Ovary (tissue), 3 donors: ENCODE data around the gene NEBL.

Experiments
- EP300 ChIP-seq: sonication (generic); formaldehyde crosslinking; IDR thresholded peaks from one replicate; pipeline ENCODE4 v1.6.1; 2017; ENCODE audit warnings: antibody characterized with exemption
- POLR2A ChIP-seq: fragments of 450-650 bp; IDR thresholded peaks from one replicate; pipeline ENCODE4 v1.6.1; 2017; ENCODE audit warnings: antibody characterized with exemption, mild to moderate bottlenecking, moderate library complexity
- TF ChIP-seq, protein P1 (sequence below), 3 donors: fragments of 450-650 bp in 2 of 3; fragments of 200-600 bp in 1 of 3; IDR thresholded peaks; one replicate each; pipeline versions ENCODE4 v1.5.1 to v1.8.0; 2016 to 2022; ENCODE audit warnings: antibody characterized with exemption in 3 of 3, mild to moderate bottlenecking in 1 of 3
- donor health status: DM: no; HTN: no; CAD: no.

- TF ChIP-seq POLR2A, result no peak
- TF ChIP-seq, protein P1, sequence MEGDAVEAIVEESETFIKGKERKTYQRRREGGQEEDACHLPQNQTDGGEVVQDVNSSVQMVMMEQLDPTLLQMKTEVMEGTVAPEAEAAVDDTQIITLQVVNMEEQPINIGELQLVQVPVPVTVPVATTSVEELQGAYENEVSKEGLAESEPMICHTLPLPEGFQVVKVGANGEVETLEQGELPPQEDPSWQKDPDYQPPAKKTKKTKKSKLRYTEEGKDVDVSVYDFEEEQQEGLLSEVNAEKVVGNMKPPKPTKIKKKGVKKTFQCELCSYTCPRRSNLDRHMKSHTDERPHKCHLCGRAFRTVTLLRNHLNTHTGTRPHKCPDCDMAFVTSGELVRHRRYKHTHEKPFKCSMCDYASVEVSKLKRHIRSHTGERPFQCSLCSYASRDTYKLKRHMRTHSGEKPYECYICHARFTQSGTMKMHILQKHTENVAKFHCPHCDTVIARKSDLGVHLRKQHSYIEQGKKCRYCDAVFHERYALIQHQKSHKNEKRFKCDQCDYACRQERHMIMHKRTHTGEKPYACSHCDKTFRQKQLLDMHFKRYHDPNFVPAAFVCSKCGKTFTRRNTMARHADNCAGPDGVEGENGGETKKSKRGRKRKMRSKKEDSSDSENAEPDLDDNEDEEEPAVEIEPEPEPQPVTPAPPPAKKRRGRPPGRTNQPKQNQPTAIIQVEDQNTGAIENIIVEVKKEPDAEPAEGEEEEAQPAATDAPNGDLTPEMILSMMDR (IDR thresholded peaks at IDR 0.05), result no peak
- TF ChIP-seq EP300, result no peak
Observed at GRCh38 chr10:20767028-20767427, 130.1 kb downstream of the NEBL start.
